ENCODE results near the gene FXYD5. TPM values are rescaled to one million over a fixed set of nuclear protein-coding genes. Genes with fewer than 3 reads are reported as not detected.

The FXYD5 gene
- total RNA-seq, 6 experiments from 2014 or later: 5.6 to 23.6 (median 14.2) TPM

DNA sequence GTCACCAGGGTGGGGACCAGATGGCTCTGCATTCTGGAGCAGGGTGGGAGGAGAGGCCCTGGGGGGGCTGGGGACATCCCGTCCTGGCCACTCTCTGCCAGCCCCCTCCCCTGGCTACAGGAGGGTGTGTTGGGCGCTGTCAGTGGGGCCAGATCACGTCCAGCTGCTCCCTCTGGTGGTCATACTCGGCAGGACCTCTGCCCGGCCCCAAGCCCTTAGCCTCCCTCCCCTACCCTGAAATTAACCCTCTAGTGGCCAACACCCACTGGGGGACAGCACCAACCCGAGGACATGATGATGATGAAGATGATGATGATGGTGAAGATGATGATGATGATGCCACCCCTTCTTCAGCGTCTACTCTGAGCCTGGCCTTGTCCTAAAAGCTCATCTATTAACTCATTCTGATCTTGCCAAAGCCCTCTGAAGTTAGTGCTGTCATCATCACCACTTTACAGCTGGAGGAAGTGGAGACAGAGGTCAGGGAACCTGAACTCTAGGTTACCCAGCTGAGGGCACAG is 19.1 kb upstream of the FXYD5 start:
- WGBS (ENCODE audit: insufficient coverage, low coverage, low lambda C conversion rate, missing lambda C conversion rate): 0% methylated on average over 1 of the region's 7 CpGs
- H3K9me3 ChIP-seq: no peaks in the 10 kb centered on the region
- TF ChIP-seq CTCF (IDR thresholded peaks at IDR 0.05): peak; percentile 89 to 94 (median 92)
- no peak for TF ChIP-seq POLR2A (IDR thresholded peaks at IDR 0.05)
- no peaks in the 10 kb centered on the region for H3K27me3 ChIP-seq
- H3K4me3 ChIP-seq: no peak overlapping the region
- peaks cover 0 to 44% (median 13%) of the 10 kb centered on the region in 4 donors for H3K4me1 ChIP-seq
- no peaks in the 10 kb centered on the region for H3K36me3 ChIP-seq
- intact Hi-C loops (cut with DNase I): loop anchor here in 1 of 2 donors (5.0 kb wide), 1 partner anchor 93 kb away; the partner anchor contains the start of gene HPN
- peak; percentile 42 to 55 (median 50) for ATAC-seq
- peak overlapping the region in 2 of 3 donors; percentile 7 to 97 for H3K27ac ChIP-seq
- peak; percentile 75 to 82 (median 82) for DNase-seq

DNA sequence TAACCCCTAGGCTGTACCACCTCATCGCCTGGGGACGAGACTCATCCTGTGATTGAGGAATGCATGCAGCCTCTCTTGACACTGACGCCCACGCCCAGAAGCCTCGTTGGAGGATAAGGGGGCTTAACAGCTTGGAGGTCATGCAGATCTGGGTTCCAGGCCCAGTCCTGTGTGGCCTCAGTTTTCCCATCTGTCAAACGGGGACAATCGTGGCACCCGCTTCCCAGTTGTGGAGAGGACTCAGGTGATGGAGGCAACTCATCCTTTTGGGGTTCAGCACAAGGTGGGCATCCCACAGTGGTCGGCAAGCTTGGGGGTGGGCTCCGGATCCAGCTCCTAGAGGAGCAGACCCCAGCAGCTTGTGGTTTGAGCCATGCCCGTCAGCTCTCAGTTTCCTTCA is 18.3 kb upstream of the FXYD5 start:
- Histone ChIP-seq H3K4me3 (no peak overlapping the region), H3K9me3 (no peaks in the 10 kb centered on the region), H3K4me1 (peaks cover 0 to 46% (median 14%) of the 10 kb centered on the region in 4 donors), H3K27me3 (no peaks in the 10 kb centered on the region), H3K27ac (peak overlapping the region; percentile 33 to 97 (median 86)), H3K36me3 (no peaks in the 10 kb centered on the region)
- ATAC-seq: no peak
- intact Hi-C loops (cut with DNase I): loop anchor here in 1 of 2 donors (5.0 kb wide), 1 partner anchor 94 kb away; the partner anchor contains the start of gene HPN
- WGBS (ENCODE audit: insufficient coverage, low coverage, low lambda C conversion rate, missing lambda C conversion rate): 84% methylated on average over 4 of the region's 11 CpGs
- no peak for DNase-seq
- TF ChIP-seq POLR2A (IDR thresholded peaks at IDR 0.05) (no peak), CTCF (IDR thresholded peaks at IDR 0.05) (no peak)

DNA sequence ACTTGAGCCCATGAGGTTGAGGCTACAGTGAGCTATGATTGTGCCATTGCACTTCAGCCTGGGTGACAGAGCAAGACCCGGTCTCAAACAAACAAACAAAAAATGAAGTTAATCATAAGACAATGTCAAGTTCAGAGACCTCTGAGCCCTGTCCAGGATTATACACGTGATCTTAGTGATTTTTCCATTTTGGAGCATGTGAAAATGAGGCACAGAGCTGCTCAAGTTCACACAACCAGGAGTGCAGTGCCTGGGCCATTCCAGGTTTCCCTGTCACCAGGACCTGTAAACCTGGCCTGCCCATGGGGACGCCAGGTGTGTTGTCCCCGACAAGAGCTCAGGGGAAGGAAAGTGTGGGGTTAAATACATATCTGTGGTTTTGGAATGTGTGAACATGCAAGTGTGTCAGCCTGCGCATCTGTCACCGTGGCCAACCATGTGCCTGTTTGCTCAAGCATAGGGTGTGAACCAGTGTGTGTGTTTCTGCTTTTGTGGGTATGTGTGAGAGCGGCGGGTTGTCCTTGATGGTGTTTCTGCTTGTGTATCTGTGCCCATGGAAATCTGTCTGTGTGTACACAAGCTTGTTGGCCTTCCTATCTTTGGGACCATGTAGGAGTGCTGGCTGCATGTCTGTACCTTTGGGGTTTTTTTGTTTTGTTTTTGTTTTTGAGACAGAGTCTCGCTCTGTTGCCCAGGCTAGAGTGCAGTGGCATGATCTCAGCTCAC is 17.4 kb upstream of the FXYD5 start:
- no peaks in the 10 kb centered on the region for H3K9me3 ChIP-seq
- ATAC-seq (peak; percentile 23 to 46 (median 28)), DNase-seq (peak; percentile 63 to 90 (median 86))
- H3K27me3 ChIP-seq: no peaks in the 10 kb centered on the region
- TF ChIP-seq CTCF (IDR thresholded peaks at IDR 0.05) (no peak), POLR2A (IDR thresholded peaks at IDR 0.05) (peak; percentile 81)
- intact Hi-C loops (cut with DNase I): loop anchor here in 1 of 2 donors (5.0 kb wide), 1 partner anchor 95 kb away; the partner anchor contains the start of gene HPN
- H3K4me3 ChIP-seq: peak overlapping the region in 2 of 3 donors; percentile 56 to 57
- 13% methylated on average over 8 of the region's 9 CpGs for WGBS (ENCODE audit: insufficient coverage, low coverage, low lambda C conversion rate, missing lambda C conversion rate)
- H3K36me3 ChIP-seq: peaks cover 0 to 6% (median 0%) of the 10 kb centered on the region in 4 donors
- peaks cover 0 to 52% (median 14%) of the 10 kb centered on the region in 4 donors for H3K4me1 ChIP-seq
- peak overlapping the region; percentile 86 to 97 (median 93) for H3K27ac ChIP-seq

DNA sequence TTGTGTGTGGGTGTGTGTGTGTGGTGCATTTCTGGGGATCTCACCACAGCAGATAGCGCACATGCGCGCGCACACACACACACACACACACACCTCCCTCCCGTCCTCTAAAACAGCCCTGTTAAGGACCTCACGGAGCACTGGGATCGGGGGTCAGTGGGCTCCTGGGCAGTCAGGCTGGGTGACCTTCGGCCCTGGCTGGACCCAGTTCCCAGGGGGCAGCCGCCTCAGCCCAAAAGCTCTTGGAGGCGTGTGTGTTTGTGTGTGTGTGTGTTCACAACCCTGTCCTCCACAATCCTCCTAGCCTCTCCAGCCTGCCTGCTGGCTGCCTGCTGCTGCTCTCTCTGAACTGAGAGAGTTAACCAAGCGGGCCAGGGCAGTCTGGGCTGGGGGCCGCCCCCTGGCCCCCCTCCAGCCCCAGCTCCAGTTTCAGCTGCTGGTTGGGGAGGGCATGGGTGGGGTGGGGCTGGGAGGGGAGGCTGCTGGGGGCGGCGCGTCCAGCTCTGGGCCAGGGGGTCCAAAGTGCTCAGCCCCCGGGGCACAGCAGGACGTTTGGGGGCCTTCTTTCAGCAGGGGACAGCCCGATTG is 16.1 kb upstream of the FXYD5 start, which contains the start of gene FXYD1:
TSS of gene FXYD1 (plus strand) at position 520 of the 588 bp plus-strand sequence. CDS start 1,256 bp downstream, outside the sequence.
- H3K9me3 ChIP-seq: no peaks in the 10 kb centered on the region
- DNase-seq (peak; percentile 50 to 90 (median 81)), ATAC-seq (peak; percentile 1 to 40 (median 26))
- peak within 1 kb of the TSS; percentile 19 to 57 (median 56) for H3K4me3 ChIP-seq
- H3K27me3 ChIP-seq: no peaks in the 10 kb centered on the region
- TF ChIP-seq POLR2A (IDR thresholded peaks at IDR 0.05) (no peak), CTCF (IDR thresholded peaks at IDR 0.05) (no peak)
- 0% methylated on average over 2 of the region's 18 CpGs for WGBS (ENCODE audit: insufficient coverage, low coverage, low lambda C conversion rate, missing lambda C conversion rate)
- H3K27ac ChIP-seq: peak within 1 kb of the TSS; percentile 86 to 97 (median 93)
- H3K4me1 ChIP-seq: peaks cover 0 to 52% (median 14%) of the 10 kb centered on the region in 4 donors
- intact Hi-C loops (cut with DNase I): loop anchor here in 1 of 2 donors (5.0 kb wide), 1 partner anchor 96 kb away; the partner anchor contains the start of gene HPN
- H3K36me3 ChIP-seq: peaks cover 0 to 6% (median 0%) of the 10 kb centered on the region in 4 donors

All from right lobe of liver (tissue), 6 donors.